Breast epithelium (tissue), 3 donors: Measurements from ENCODE around the gene IBSP.

Source experiments
- POLR2A ChIP-seq: fragments of 450-650 bp; IDR thresholded peaks from one replicate; pipeline ENCODE4 v1.6.1; 2016; ENCODE audit warnings: antibody characterized with exemption, mild to moderate bottlenecking, moderate library complexity
- TF ChIP-seq, protein P1 (sequence below), 3 donors: fragments of 450-650 bp; IDR thresholded peaks; one replicate each; pipeline ENCODE4 v1.5.1; 2016 to 2017; ENCODE audit warnings: antibody characterized with exemption in 3 of 3, mild to moderate bottlenecking in 3 of 3, moderate library complexity in 3 of 3

DNA sequence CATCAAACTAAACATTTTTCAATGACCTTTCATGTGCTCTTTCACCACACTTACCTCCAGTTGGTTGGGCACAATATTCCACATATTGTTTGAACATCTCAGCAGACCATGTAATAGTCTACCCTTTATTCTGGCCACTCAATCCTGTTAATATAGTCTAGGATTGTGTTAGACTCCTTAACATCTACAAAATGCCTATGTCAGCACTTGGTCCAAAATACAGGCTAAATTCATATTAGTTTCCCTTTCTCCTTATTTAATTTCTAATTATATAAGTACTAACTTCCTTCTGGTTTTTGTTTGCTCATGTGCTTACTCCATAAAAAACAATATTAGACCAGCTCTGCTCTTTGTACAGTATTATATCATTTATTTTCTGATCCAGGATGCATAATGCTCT is 54.5 kb downstream of the IBSP start:
- TF ChIP-seq POLR2A = no peak
- TF ChIP-seq, protein P1, sequence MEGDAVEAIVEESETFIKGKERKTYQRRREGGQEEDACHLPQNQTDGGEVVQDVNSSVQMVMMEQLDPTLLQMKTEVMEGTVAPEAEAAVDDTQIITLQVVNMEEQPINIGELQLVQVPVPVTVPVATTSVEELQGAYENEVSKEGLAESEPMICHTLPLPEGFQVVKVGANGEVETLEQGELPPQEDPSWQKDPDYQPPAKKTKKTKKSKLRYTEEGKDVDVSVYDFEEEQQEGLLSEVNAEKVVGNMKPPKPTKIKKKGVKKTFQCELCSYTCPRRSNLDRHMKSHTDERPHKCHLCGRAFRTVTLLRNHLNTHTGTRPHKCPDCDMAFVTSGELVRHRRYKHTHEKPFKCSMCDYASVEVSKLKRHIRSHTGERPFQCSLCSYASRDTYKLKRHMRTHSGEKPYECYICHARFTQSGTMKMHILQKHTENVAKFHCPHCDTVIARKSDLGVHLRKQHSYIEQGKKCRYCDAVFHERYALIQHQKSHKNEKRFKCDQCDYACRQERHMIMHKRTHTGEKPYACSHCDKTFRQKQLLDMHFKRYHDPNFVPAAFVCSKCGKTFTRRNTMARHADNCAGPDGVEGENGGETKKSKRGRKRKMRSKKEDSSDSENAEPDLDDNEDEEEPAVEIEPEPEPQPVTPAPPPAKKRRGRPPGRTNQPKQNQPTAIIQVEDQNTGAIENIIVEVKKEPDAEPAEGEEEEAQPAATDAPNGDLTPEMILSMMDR (IDR thresholded peaks at IDR 0.05) = no peak
